ENCODE data around the gene PDZRN4.
"Not testable (repeated sequence)": the region's sequence is repeated elsewhere in the genome, so short reads cannot be mapped to it uniquely, and the experiment has no call there.

The PDZRN4 gene

DNA sequence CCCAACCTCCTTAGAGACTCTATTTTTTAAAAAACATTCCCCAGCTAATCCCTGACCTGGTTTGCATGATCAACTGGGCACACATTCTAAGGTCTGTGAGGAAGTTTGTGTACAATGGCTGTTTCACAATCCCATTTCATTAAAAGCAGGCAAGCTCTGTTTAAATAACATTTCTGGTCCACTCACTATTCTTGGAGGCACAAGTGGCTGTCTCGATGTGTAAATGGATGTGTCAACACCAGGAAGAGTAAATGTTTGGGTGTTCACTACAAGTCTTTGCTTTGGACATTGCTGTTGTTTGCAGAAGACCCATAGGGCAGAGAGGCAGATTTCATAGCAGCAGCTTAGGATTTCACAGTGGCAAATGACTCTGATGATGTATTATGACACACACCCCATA is 98.3 kb downstream of the PDZRN4 start:
- no peak for DNase-seq

DNA sequence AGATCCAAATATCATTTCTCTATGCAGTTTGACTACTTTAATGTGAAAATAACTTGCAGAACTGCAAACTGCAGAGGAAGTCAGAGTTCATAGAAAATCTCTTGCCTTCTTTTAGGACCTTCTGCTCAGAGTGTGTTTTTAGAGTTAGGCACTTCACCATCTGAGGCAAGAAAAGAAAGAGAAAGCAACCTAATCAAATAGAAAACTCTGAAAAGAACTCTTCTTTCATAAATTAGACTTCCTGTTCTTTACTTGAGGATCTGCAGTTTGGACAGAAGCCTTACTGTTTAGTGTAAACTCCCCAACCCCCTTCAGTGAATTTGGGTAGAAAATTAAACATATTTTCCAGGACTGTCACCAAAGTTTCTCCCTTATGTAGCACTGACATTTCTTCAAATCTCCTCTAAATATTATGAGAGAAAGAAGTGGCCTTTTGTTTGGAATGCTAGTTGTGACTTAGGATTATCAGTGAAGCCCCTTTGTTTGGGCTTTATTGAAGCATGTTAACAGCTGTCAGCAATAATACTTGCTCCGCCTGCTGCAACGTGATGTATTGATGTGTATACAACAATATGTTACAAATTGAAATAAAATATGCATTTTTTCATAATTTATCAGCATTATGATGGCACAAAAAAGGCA is 99.5 kb downstream of the PDZRN4 start:
- no peak for DNase-seq

DNA sequence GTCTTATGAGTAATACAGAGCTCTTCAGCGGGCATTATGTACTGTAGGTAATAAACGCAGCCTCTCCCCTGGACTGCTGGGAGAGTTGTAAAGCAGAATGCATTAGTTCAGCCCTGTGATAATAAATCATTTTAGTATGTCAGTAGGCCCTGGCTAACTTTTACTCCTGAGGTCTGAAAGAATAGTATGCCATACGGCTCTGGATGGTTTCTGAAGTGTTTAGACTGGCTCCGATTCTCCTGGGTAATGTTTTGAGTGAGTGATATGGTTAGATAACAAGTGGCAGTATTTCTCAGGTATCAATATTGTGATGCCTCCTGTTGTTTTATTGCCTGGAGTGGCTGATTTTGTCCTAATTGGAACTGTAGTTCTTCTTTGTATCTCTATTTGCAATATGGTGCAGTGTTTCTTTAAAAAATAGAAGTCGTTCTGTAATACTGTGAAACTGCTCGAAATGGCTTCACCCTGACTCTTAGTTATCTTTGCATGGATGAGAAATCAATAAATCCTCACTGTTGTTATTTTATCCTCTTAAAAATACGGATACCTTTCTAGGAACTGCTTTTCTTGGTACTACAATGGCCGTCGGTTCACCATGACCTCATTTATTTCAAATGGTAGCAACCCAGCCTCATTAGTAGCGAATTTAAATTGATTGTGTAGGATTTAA is 100.2 kb downstream of the PDZRN4 start:
- DNase-seq, result no peak

DNA sequence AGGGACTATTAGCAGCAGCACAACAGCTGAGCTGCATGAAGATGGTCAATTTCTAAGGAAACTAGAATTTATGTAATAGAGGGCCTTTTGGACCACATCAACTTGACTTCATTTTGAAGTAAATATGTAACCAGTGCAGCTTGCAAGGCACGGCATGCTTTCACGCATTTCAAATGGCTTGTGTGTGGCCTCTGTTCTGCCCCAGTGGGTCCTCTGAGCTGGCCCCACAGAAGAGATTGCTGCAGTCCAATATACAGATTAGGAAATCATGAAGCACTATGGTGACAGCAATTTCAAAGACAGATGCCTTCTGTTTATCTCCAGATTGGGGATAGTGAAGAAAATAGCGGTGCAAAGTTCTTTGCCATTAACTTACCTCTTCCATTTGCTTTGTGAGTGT is 101.4 kb downstream of the PDZRN4 start:
- no peak for DNase-seq

DNA sequence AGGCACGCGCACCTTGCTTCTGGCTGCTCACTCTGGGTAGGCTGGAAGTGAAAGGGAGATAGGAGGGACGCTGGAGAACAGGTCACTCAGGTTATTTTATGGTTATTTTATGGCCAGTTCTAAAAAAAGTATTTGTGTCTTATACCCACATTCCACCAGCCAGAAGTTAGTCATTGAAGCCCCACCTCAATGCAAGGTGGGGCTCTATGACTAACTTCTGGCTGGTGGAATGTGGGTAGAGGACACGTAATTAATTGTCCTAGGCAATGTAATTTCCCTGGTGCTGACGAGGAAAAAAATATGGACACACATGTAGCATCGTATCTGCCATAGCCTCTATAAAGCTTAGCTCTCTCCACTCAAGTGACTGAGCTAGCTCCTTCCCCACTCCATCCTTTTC is 104.9 kb downstream of the PDZRN4 start:
- no peak for DNase-seq

DNA sequence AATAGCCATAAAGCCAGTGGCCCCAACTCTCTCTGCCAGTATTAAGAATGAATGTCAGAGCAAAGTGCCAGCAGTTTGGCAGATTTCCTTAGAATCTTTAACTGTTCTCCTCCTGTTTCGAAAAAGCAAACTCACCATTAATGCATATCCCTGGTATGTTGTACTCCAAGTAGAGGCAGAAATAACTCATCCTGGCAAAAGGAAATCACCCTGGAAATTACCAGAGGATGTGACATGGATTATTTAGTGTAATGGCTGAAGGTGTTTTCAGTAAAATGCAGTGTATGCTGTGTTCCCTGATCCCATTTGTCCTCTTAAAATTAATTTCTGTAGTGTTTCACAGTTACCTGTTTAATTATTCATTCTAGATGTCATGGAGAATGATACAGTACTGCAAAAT is 105.3 kb downstream of the PDZRN4 start:
- no peak for DNase-seq

DNA sequence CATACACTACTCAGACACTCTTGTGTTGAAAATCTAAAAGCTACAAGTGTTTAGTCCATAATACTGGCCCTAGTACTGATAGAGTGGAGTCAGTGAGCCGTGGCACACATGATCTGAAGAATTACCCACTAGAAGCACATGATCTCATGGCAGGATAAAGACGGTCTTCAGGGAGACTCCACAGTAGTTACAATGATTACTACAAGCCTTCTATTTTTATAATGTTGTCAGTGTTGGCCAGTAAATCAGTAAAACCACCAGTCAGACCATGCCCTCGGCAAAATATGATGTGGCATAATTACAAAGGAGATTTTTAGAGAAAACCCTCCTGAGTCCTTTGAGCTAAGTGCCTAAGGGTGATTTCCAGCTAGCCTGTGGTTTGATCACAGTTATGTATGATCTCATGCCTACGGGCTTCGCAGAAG is 114.9 kb downstream of the PDZRN4 start:
- no peak for DNase-seq

DNA sequence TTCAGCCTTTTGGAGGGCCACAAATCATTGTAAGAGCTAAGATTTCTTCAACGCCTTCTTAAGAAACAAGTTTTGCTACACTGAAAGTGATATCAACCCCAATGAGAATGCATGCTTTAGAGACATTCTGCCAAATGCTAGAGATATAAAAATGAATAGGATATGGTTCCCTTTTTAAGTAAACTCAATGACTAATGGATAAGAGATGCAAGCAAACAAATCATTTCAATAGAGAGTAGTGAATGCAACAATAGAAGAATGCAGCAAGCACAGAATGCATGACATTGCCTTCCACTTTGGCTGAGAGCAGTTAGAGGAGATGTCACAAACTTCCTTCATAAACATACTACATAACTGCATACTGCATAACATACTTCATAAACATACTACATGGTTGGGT is 116.4 kb downstream of the PDZRN4 start:
- DNase-seq, result no peak

DNA sequence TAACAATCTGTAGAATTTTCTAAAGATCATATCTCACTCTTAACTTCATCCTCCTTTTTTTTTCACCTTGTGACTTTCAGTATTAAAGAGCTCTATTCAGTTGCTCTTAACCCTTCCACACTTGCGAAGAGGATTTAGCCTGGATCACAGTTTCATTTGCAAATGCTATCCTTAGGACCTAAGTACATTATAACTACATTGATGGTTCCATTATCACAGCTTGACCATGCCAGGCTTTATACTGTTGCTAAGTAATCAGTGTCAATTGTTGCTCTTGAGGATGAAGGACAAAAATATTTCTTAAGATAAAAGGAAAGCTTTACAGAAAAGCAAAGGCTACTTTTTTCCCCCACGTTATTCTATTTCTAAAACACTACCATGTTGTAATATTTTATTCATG is 122.2 kb downstream of the PDZRN4 start:
- no peak for DNase-seq

DNA sequence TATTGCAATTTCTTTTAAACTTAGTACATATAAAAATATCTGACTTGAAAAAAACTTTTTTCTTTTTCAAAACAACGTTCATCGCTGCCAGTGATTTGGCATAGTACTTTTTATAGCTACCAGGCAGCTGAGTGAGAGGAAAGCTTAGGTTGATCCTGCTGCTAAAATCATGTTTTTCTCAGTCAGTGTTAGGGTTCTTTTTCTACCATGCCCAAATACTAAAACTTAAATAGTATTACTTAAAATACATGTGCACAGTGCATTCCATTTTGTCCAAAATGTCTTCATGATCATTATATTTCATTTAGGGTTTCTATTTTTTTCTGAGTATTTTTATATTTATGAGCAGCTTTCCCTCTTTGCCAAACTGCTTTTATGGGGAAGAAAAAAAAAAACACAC is 123.8 kb downstream of the PDZRN4 start:
- no peak for DNase-seq

DNA sequence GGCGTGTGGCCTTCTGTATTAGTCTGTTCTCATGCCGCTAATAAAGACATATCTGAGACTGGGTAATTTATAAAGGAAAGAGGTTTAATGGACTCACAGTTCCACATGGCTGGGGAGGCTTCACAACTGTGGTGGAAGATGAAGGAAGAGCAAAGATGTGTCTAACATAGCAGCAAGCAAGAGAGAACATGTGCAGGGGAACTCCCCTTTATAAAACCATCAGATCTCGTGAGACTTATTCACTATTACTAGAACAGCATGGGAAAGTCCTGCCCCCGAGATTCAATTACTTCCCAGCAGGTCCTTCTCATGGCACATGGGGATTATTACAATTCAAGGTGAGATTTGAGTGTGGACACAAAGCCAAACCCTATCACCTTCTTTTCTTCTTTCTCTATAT is 124.3 kb downstream of the PDZRN4 start:
- DNase-seq, result not testable (repeated sequence)

DNA sequence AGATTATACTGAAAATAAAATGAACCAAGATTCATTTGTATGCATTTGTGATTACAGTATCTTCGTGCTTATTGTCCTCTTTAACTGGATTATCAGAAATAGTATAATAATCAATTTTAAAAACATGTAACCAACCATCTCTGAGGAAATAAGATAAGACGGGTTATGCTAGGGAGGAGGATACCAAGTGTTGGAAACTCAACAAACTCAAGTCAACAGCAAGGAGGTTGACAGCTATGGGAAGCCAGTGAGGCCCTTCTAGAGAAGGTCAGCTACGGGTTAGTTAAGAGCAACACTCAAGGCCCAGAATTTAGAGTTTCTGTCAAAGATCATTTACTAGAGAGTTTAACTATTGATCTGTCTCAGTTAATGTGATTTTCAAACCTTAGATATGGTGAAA is 137.2 kb downstream of the PDZRN4 start:
- no peak for DNase-seq

DNA sequence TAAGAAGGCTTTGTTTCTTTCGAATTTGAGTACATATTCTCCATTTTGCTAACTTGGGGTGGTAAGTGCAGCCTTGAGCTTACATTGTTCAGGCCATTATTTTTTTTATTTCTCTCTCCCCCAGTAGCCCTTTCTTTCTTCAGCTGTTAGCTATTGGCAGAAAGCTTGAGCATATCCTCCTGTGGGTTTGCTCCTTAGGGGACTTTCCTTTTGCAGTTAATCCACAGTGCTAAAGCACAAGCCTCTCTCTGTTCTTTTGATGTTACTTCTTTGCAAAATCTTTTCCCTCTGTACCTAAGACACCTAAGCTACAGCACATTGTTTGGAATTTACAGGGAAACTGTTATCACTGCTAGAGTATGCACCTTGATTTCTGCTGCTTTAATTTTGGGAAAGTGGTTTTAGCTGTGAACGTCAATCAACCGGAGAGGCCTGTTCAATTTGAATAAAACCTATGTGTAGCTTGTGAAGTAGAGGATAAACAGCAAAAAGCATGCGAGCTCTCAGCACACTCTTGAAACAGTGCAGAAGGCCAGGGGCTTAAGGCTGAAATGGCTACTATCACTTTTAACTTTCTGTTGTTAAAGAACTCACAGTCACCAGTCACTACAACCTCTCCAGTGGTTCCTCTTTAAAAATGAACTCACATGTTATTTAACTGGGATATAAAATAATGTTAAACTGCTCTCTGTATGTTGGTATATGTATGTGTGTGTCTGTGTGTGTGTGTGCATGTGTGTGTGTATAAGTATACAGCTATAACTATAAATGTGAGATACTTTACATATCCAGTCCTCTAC is 139.2 kb downstream of the PDZRN4 start:
- no peak for DNase-seq

DNA sequence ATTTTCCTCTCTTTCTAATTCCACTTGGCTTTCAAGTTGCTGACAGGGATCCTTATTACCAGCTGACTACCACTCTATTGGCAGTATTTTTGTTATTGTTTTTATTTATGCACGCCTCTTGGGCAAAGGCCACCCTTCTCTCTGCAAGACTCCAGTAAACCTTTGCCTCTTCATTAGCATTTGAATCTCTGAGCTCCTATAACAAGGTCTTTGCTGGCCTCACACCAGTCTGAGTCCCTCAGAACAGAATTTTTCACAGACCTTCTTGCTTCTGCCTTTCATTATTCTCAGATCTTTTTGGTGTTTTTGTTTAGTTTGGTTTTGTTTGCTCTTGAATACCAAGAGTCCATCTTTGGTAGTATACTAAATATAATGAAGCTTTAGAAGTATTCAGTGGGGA is 145.9 kb downstream of the PDZRN4 start:
- no peak for DNase-seq

DNA sequence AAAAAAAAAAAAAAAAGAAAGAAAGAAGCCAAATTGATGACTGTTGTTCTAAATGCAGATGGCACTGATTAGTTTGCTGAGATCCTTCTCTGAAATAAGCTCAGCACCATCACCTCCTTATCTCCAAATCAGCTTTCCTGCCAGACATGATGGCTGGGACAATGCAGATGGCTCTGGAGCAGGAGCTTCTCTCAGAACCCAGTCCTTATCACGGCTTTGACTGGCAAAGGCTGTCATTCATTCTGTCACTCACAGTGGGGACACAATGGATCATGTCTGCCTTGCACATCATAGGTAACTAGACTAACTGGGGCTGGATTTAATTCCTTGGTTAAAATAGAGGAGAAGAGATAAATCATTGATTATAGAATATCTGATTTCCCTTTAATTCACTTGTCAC is 146.3 kb downstream of the PDZRN4 start:
- DNase-seq, result no peak

DNA sequence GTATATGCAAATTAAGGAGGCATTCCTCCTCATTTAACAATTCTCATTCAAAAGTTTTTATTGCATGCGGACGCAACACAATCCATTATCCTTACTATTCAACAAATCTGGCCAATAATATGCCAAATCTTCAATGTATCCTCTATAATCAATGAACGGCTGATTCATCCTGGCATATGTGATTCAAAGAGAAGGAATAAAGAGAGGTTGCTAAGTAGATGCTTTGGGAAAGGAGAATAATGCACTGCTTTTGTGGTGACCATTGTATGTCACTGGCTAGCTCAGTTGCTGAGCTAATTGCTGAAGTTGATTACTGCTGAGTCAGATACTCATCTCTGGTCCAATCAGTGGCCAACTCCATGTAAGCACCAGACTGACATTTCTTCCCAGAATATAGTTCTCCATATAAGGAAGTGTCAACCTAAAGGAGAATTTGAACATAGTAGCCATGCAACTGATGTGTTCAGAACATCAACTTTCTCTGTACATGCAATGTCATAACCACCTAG is 148.0 kb downstream of the PDZRN4 start:
- no peak for DNase-seq

DNA sequence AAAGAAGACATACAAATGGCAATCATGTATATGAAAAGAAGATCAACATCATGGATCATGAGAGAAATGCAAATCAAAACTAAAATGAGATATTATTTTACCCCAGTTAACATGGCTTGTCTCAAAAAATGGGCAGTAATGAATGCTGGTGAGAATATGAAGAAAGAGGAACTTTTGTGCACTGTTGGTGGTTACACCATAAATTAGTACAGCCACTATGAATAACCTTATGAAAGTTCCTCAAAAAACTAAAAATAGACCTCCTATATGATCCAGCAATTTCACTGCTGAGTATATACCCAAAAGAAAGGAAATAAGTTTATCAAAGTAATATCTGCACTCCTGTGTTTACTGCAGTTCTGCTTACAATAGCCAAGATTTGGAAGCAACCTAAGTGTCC is 151.7 kb downstream of the PDZRN4 start:
- DNase-seq, result no peak

DNA sequence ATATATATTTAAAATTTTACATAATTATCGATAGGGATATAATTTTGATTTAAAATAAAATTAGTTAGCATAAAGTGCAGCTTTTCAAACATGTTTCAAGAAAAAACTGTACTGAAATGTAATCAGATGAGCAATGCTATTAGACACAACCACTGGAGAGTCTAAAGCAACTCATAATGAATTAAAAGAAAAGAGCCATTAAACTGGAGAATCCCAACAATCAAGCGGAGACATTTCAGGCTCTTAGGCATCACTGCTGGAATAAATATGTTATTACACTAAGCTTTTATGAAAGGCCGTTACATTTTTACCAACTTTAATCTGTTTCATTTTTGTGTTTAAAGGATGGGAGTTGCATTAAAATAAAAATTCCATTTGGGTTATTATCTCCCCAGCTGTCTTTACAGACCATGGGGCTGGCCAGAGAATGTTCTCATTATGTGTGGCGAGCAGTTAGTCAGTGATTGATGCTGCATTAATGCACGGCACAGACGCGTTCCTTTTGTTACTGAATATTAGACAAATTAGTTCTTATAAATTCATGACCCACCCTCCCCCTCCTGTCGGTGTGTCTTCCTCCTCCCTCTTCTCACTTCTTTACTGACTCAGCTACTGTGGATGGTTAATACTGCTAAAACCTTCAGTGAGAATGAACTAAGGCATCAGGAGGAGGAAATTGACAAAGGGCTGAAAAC is 156.8 kb downstream of the PDZRN4 start:
- DNase-seq, result no peak

DNA sequence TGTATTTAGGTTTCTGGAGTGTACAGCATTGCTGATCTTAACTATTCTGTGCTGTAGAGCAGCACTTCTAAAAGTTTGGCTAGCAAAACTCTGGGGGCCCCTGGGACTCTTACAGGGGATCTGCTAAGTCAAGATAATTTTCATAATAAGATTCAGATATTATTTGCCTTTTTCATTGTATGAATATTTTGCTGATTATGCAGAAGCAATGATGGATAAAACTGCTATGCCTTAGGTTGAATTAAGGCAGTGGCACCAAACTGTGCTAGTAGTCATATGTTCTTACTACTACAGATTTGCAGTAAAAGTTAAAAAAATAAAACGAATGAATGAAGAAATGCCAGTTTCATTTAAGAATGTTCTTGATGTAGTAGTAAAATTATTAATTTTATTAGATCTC is 160.1 kb downstream of the PDZRN4 start:
- DNase-seq, result no peak

DNA sequence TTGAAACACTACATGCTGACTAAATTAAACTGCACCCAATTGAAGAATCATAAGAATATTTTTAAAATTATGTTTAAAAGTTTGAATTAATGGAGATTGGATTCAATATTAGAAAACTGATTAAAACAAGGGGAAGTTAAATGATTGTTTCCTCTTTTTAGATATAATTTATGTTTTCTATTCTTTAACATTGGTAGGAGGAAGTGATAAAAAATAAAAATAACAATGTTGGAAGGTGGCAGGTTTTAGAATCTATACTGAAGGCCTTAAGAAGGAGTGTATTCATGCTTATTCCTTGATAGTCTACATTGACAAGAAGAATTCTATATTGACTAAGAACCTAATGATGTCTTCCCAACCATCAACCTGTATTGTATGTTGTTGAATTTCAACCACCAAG is 168.1 kb downstream of the PDZRN4 start:
- no peak for DNase-seq

DNA sequence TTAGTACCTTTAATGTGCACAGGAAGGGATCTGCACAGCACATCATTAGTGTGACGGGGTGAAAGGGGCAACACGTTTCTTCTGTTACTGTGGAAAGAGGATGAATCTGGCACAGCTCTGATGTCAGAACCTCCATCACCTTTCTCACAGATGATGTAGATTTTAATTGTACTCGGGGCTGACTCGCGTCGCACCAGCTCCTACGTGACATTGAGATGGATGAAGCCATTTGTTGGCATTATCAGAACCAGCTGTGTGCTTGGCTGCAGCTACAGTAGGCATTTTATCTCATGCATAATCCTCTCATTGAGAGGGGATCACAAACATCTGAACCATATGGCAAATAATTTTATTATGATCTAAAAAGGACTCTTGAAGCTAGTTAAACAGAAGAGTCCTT is 173.6 kb downstream of the PDZRN4 start:
- no peak for DNase-seq

DNA sequence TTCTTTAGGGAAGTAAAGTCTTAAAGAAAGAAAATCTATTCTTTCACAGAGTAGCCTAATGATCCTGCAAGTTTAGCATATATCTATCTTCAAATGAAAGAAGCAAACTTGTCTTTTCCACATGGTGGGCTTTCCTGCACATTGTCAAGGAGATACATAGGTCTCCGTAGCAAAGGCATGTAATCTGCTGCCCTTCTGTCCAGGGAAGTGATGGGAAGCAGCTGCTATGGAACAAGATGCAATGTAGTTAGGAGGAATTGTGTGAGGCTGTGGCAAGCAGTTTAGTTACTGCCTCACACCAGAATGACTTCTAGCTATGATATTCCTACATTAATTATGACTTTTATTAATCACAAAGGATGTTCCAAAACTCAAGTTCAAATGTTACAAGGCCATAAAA is 174.4 kb downstream of the PDZRN4 start:
- no peak for DNase-seq

DNA sequence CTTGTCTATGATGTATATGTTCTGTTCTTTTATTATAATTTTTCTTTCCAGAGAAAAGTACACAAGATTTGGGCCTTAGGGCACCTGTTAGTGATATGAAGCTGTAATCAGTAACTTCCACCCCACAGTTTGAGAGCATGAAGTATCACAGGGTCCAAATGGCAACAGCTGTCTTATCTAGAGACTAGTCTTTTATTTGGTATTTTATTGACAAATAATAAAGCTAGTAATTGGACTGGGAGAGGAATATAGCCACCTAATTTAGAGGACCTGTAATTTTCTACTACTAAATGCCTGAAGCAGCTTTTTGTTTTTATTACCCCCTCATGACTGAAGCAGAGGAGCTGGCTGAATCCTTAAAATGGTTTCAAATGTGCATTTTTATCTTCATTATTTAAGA is 174.8 kb downstream of the PDZRN4 start:
- no peak for DNase-seq

Measured in NCI-H2107 (cell line).